Karpas-422 (cell line): Measurements from ENCODE around the gene RRAGD. TPM values are rescaled to one million over a fixed set of nuclear protein-coding genes. Genes with fewer than 3 reads are reported as not detected.

Experiments used
- DNase-seq: peaks from one replicate; pipeline ENCODE4 v3.0.0-alpha.2; 2015
- H2AFZ ChIP-seq: fragments of 200-600 bp; sonication (generic); 2 replicates; pipeline ENCODE4 v1.6.1; 2014; ENCODE audit warnings: antibody characterized with exemption, low read length, mixed read lengths
- H3K27ac ChIP-seq: fragments of 200-600 bp; sonication (generic); 2 replicates; pipeline ENCODE4 v1.5.1; 2014; ENCODE audit warnings: mild to moderate bottlenecking, low read length, moderate library complexity
- H3K27me3 ChIP-seq: fragments of 200-600 bp; sonication (generic); 2 replicates; pipeline ENCODE4 v1.6.1; 2014; ENCODE audit warnings: low read length, mixed read lengths
- H3K36me3 ChIP-seq: fragments of 200-600 bp; sonication (generic); 2 replicates; pipeline ENCODE4 v1.6.1; 2014; ENCODE audit warnings: low read length, mixed read lengths; ENCODE audit not compliant: insufficient read depth
- H3K4me1 ChIP-seq: fragments of 200-600 bp; sonication (generic); 2 replicates; pipeline ENCODE4 v1.6.1; 2014; ENCODE audit warnings: mild to moderate bottlenecking, low read length, mixed read lengths
- H3K4me2 ChIP-seq: fragments of 200-600 bp; sonication (generic); 2 replicates; pipeline ENCODE4 v1.6.1; 2014; ENCODE audit warnings: low read length, low read depth, mild to moderate bottlenecking; ENCODE audit not compliant: poor library complexity, severe bottlenecking
- H3K4me3 ChIP-seq: fragments of 200-600 bp; sonication (generic); 2 replicates; pipeline ENCODE4 v1.5.1; 2014; ENCODE audit warnings: mild to moderate bottlenecking, antibody characterized with exemption, low read length, mixed read lengths
- H3K79me2 ChIP-seq: fragments of 200-600 bp; sonication (generic); 2 replicates; pipeline ENCODE4 v1.6.1; 2014; ENCODE audit warnings: mild to moderate bottlenecking, low read length, mixed read lengths
- H3K9ac ChIP-seq: fragments of 200-600 bp; sonication (generic); 2 replicates; pipeline ENCODE4 v1.6.0; 2014; ENCODE audit warnings: low read length
- H3K9me2 ChIP-seq: fragments of 200-600 bp; sonication (generic), shearing (Covaris generic); replicated peaks from 2 replicates; pipeline ENCODE4 v1.6.0; 2014; ENCODE audit warnings: mild to moderate bottlenecking, low read length, moderate library complexity; ENCODE audit not compliant: insufficient read depth
- H3K9me3 ChIP-seq: fragments of 300-700, 200-600 bp; sonication (generic); 2 replicates; pipeline ENCODE4 v1.6.1; 2014; ENCODE audit warnings: low read length, mixed read lengths
- H4K20me1 ChIP-seq: fragments of 200-600 bp; sonication (generic); 2 replicates; pipeline ENCODE4 v1.6.1; 2014; ENCODE audit warnings: mild to moderate bottlenecking, antibody characterized with exemption, low read length, low read depth; ENCODE audit not compliant: insufficient read depth
- total RNA-seq: library from RNA; depleted of rRNA; stranded (reverse); fragments of >200 nt; shearing (Covaris generic); gene quantifications from 2 replicates; pipeline ENCODE4 v1.2.3, GENCODE V29; 2014; ENCODE audit warnings: low replicate concordance

RRAGD gene
- total RNA-seq, 1 experiment from 2014 or later, result 0.41 TPM

GRCh38 chr6:89440200-89440599 lies 28.1 kb upstream of the RRAGD start:
- Histone ChIP-seq H3K9ac (no peak overlapping the region), H3K4me2 (no peak overlapping the region), H3K4me3 (no peak overlapping the region), H3K27ac (no peak overlapping the region), H3K9me3 (no peaks in the 10 kb centered on the region), H2AFZ (no peak overlapping the region), H3K9me2 (no peaks in the 10 kb centered on the region), H3K36me3 (no peaks in the 10 kb centered on the region), H3K79me2 (no peaks in the 10 kb centered on the region), H4K20me1 (no peaks in the 10 kb centered on the region), H3K4me1 (no peaks in the 10 kb centered on the region), H3K27me3 (no peaks in the 10 kb centered on the region)
- no peak for DNase-seq

GRCh38 chr6:89439014-89439413 lies 26.9 kb upstream of the RRAGD start:
- DNase-seq, result no peak
- no peaks in the 10 kb centered on the region for H3K4me1 ChIP-seq
- no peak overlapping the region for H3K9ac ChIP-seq
- H3K79me2 ChIP-seq, result no peaks in the 10 kb centered on the region
- no peaks in the 10 kb centered on the region for H4K20me1 ChIP-seq
- H3K4me2 ChIP-seq, result no peak overlapping the region
- H3K9me3 ChIP-seq, result no peaks in the 10 kb centered on the region
- no peaks in the 10 kb centered on the region for H3K27me3 ChIP-seq
- H3K4me3 ChIP-seq, result no peak overlapping the region
- H3K27ac ChIP-seq, result no peak overlapping the region
- H3K9me2 ChIP-seq, result no peaks in the 10 kb centered on the region
- H2AFZ ChIP-seq, result no peak overlapping the region
- H3K36me3 ChIP-seq, result no peaks in the 10 kb centered on the region

GRCh38 chr6:89438248-89438647 lies 26.2 kb upstream of the RRAGD start:
- no peaks in the 10 kb centered on the region for H3K9me3 ChIP-seq
- no peaks in the 10 kb centered on the region for H3K9me2 ChIP-seq
- no peak overlapping the region for H3K4me3 ChIP-seq
- H2AFZ ChIP-seq, result 0 out of 2 replicates have a peak overlapping the region, but pooled peaks have one; percentile 7
- H3K4me2 ChIP-seq, result no peak overlapping the region
- H4K20me1 ChIP-seq, result no peaks in the 10 kb centered on the region
- no peak overlapping the region for H3K9ac ChIP-seq
- H3K79me2 ChIP-seq, result no peaks in the 10 kb centered on the region
- H3K36me3 ChIP-seq, result no peaks in the 10 kb centered on the region
- H3K27me3 ChIP-seq, result no peaks in the 10 kb centered on the region
- H3K27ac ChIP-seq, result no peak overlapping the region
- no peak for DNase-seq
- H3K4me1 ChIP-seq, result no peaks in the 10 kb centered on the region

- no peak overlapping the region for H3K4me2 ChIP-seq
- H2AFZ ChIP-seq, result no peak overlapping the region
- H3K9me3 ChIP-seq, result no peaks in the 10 kb centered on the region
- H3K4me3 ChIP-seq, result no peak overlapping the region
- H3K27me3 ChIP-seq, result no peaks in the 10 kb centered on the region
- no peaks in the 10 kb centered on the region for H3K36me3 ChIP-seq
- DNase-seq, result no peak
- no peak overlapping the region for H3K9ac ChIP-seq
- no peaks in the 10 kb centered on the region for H4K20me1 ChIP-seq
- no peaks in the 10 kb centered on the region for H3K79me2 ChIP-seq
- no peaks in the 10 kb centered on the region for H3K4me1 ChIP-seq
- H3K9me2 ChIP-seq, result no peaks in the 10 kb centered on the region
- no peak overlapping the region for H3K27ac ChIP-seq
These were observed 24.2 kb upstream of the RRAGD start for GRCh38 chr6:89436226-89436625.

GRCh38 chr6:89434954-89435353 lies 22.9 kb upstream of the RRAGD start:
- Histone ChIP-seq H2AFZ (no peak overlapping the region), H3K9me3 (no peaks in the 10 kb centered on the region), H3K9me2 (no peaks in the 10 kb centered on the region), H3K27me3 (no peaks in the 10 kb centered on the region), H3K4me2 (no peak overlapping the region), H3K36me3 (no peaks in the 10 kb centered on the region), H3K4me3 (no peak overlapping the region), H4K20me1 (no peaks in the 10 kb centered on the region), H3K9ac (no peak overlapping the region), H3K27ac (no peak overlapping the region), H3K4me1 (no peaks in the 10 kb centered on the region), H3K79me2 (no peaks in the 10 kb centered on the region)
- DNase-seq, result no peak

GRCh38 chr6:89434150-89434499 lies 22.1 kb upstream of the RRAGD start:
- H3K27ac ChIP-seq, result no peak overlapping the region
- no peaks in the 10 kb centered on the region for H4K20me1 ChIP-seq
- no peaks in the 10 kb centered on the region for H3K36me3 ChIP-seq
- no peaks in the 10 kb centered on the region for H3K9me2 ChIP-seq
- no peak overlapping the region for H3K4me3 ChIP-seq
- no peak for DNase-seq
- no peaks in the 10 kb centered on the region for H3K9me3 ChIP-seq
- no peaks in the 10 kb centered on the region for H3K27me3 ChIP-seq
- H3K4me1 ChIP-seq, result no peaks in the 10 kb centered on the region
- H3K4me2 ChIP-seq, result no peak overlapping the region
- no peak overlapping the region for H2AFZ ChIP-seq
- H3K9ac ChIP-seq, result no peak overlapping the region
- H3K79me2 ChIP-seq, result no peaks in the 10 kb centered on the region

- DNase-seq, result no peak
- H2AFZ ChIP-seq, result no peak overlapping the region
- H3K4me3 ChIP-seq, result no peak overlapping the region
These were observed 21.4 kb upstream of the RRAGD start for GRCh38 chr6:89433252-89434149.

GRCh38 chr6:89432875-89433251 lies 20.8 kb upstream of the RRAGD start, which contains the start of gene ANKRD6:
Gene ANKRD6, plus strand, starts transcription at chr6:89433152. Its CDS starts 133,825 bp downstream, at chr6:89566977.
- H3K9me3 ChIP-seq, result no peaks in the 10 kb centered on the region
- no peaks in the 10 kb centered on the region for H3K27me3 ChIP-seq
- no peak within 1 kb of the TSS for H3K4me2 ChIP-seq
- H3K9me2 ChIP-seq, result no peaks in the 10 kb centered on the region
- peak; percentile 82 for DNase-seq
- H3K9ac ChIP-seq, result no peak within 1 kb of the TSS
- no peaks in the 10 kb centered on the region for H3K36me3 ChIP-seq
- H3K4me1 ChIP-seq, result no peaks in the 10 kb centered on the region
- H3K27ac ChIP-seq, result no peak within 1 kb of the TSS
- no peak within 1 kb of the TSS for H2AFZ ChIP-seq
- H3K79me2 ChIP-seq, result no peaks in the 10 kb centered on the region
- no peak within 1 kb of the TSS for H3K4me3 ChIP-seq
- H4K20me1 ChIP-seq, result no peaks in the 10 kb centered on the region

More at GRCh38 chr6:89433252-89434149, 21.4 kb upstream of the RRAGD start:
- Histone ChIP-seq H3K4me2 (no peak overlapping the region), H4K20me1 (no peaks in the 10 kb centered on the region), H3K4me1 (no peaks in the 10 kb centered on the region), H3K36me3 (no peaks in the 10 kb centered on the region), H3K79me2 (no peaks in the 10 kb centered on the region), H3K9me2 (no peaks in the 10 kb centered on the region), H3K9me3 (no peaks in the 10 kb centered on the region), H3K9ac (no peak overlapping the region), H3K27me3 (no peaks in the 10 kb centered on the region), H3K27ac (no peak overlapping the region)
